ENCODE measurements around the gene RFWD3.

Gene RFWD3

DNA sequence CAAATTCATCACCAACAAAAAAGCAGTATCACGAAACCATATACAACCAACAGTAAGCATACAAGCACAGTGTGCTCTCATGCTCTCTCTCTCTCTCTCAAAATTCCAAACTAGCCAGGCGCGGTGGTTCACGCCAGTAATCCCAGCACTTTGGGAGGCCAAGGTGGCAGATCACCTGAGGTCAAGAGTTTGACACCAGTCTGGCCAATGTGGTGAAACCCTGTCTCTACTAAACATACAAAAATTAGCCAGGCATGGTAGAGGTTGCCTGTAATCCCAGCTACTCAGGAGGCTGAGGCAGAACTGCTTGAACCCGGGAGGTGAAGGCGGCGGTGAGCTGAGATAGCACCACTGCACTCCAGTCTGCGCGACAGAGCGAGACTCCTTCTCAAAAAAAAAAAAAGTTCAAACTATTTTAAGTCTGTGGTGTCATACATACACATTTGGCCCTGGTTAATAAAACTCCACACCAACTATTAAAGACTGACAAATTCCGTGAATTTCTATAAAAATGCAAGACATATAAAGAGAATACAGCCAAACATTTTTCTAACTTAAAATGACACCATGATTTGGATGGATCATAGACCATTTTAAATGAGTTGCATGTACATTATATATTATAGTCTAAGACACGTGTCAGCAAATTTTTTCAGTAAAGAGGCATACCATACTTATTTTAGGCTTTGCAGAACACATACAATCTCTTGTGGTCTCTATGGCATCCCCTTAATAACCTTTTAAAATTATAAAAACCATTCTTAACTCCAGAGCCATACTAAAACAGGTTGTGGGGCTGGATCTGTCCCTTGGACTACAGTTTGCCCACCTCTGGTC is 90.7 kb downstream of the RFWD3 start:
- DNase-seq = no peak

DNA sequence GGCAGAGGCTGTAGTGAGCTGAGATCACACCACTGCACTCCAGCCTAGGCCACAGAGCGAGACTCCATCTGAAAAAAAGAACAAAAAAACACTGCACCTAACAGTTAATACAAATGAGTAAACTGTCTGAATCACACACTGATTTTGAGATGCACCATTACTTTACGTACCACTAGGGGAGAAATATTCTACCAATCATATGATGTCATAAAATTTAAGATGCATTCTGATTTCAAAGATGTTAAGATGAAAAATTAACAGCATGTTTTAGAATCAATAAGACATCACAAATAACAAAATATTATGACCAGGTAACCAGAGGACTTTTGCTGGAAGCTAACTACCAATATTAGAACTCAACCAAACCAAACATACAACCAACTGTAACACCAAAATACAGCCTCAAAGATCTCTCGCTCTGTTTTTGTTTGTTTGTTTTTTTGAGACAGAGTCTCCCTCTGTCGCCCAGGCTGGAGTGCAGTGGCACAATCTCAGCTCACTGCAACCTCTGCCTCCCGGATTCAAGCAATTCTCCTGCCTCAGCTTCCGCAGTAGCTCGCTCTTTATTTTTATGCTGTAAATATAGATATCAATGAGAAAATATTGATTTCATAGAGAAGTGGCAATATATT is 91.4 kb downstream of the RFWD3 start:
- DNase-seq = no peak

- DNase-seq = no peak
These were observed 92.5 kb downstream of the RFWD3 start for GRCh38 chr16:74574146-74574545.

DNA sequence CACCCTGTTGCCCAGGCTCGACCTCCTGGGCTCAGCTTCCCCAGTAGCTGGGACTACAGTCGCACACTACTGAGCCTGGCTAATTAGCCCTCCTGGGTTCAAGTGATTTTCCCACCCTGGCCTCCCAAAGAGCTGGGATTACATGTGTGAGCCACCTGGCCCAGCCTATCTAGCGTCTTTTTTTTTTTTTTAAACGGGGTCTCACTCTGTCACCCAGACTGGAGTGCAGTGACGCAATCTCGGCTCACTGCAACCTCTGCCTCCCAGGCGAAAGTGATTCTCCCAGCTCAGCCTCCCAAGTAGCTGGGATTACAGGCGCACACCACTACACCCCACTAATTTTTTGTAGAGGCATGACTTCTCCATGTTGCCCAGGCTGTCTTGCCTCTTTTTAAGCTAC is 93.1 kb downstream of the RFWD3 start:
- no peak for DNase-seq

Measured in activated CD4-positive, alpha-beta T cell treated with anti-CD3 and anti-CD28 coated beads, Interleukin-2, amount 50 U/mL, for 16 hours (primary cell).